ENCODE measurements around the gene ATP6V0E2. TPM values are rescaled to one million over a fixed set of nuclear protein-coding genes. Genes with fewer than 3 reads are reported as not detected.
"Not testable (repeated sequence)": the region's sequence is repeated elsewhere in the genome, so short reads cannot be mapped to it uniquely, and the experiment has no call there.

ATP6V0E2 gene
- total RNA-seq, 4 donors from 2014 or later: 15.2 to 41.1 (median 26.8) TPM

DNA sequence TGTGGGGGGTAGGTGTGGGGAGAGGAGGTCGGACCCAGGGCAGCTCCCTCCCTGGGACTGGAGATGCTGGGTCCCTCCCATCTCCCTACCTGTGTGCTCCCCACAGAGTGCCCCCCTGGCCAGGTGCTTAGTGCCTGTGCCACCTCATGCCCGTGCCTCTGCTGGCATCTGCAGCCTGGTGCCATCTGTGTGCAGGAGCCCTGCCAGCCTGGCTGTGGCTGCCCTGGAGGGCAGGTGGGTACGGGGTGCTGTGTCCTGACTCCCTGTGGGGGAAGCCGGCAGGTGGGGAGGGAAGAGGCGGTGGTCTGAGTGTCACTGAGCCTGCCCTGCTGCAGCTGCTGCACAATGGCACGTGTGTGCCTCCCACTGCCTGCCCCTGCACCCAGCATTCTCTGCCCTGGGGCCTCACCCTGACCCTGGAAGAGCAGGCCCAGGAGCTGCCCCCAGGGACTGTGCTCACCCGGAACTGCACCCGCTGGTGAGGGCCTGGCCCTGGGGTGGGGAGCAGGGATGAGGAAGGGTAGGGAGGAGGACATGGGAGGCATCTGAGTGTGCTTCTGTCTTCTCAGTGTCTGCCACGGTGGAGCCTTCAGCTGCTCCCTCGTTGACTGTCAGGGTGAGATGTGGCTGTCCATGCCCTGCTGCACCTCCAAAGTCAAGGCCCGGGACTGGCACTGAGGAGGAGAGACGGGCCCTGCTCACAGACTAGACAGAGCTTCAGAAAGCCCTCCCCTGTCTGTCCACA lies 47.3 kb upstream of the ATP6V0E2 start:
- Histone ChIP-seq H3K4me1 (peaks cover 2% of the 10 kb centered on the region), H3K27me3 (peaks cover 13% of the 10 kb centered on the region)

DNA sequence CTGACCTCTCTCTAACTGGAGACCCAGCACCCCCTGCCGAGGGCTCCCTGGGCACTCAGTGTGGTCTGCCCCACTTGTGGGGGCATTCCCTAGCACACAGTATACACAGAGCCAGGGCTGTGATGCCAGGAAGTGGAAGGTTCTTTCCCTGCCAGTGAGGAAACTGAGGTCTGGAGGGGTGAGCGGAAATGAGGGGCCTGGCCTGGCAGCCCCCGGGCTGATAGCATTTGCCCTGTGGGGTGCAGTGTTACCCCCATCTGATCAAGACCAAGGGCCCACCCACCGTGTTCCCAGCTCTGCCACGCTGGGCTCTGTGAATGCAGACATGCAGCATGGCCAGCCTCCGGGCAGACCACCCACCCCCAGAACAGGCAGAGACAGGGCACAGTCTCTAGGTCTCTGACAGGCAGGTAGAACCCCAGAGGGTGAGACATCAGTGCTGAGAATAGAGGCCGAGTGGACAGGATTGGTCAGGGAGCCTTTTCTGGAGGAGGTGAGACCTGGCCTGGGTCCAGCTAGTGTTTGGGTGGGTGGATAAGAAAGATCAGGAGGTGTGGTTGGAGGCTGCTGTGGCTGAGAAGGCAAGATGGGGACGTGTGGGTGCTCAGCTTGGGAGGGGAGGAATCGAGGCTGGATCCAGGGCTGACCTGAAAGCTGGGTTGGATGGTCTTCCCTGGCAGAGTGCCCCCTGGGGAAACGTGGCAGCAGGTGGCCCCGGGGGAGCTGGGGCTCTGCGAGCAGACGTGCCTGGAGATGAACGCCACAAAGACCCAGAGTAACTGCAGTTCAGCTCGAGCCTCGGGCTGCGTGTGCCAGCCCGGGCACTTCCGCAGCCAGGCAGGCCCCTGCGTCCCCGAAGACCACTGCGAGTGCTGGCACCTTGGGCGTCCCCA lies 46.4 kb upstream of the ATP6V0E2 start:
- Histone ChIP-seq H3K9me3 (no peaks in the 10 kb centered on the region), H3K36me3 (no peaks in the 10 kb centered on the region), H3K4me3 (no peak overlapping the region), H3K27me3 (peaks cover 17% of the 10 kb centered on the region), H3K27ac (no peak overlapping the region), H3K4me1 (no peaks in the 10 kb centered on the region)
- WGBS: 69% methylated on average over 21 of the region's 23 CpGs
- DNase-seq (ENCODE audit: low spot score in 2 of 2): peak in 1 of 2 donors; percentile 60
- no peak for TF ChIP-seq POLR2A (IDR thresholded peaks at IDR 0.05)
- no peak for TF ChIP-seq CTCF (IDR thresholded peaks at IDR 0.05)

More for the DNA sequence above, 47.3 kb upstream of the ATP6V0E2 start:
- no peak for TF ChIP-seq POLR2AphosphoS5 (IDR thresholded peaks at IDR 0.05)
- TF ChIP-seq POLR2A (IDR thresholded peaks at IDR 0.05): no peak
- TF ChIP-seq EP300 (IDR thresholded peaks at IDR 0.05): no peak
- no peak for TF ChIP-seq CTCF (IDR thresholded peaks at IDR 0.05)
- Histone ChIP-seq H3K36me3 (no peaks in the 10 kb centered on the region), H3K9me3 (no peaks in the 10 kb centered on the region), H3K4me3 (no peak overlapping the region), H3K27ac (no peak overlapping the region)
- 57% methylated on average over 5 of the region's 12 CpGs for WGBS
- DNase-seq (ENCODE audit: low spot score in 2 of 2): peak in 1 of 2 donors; percentile 53

DNA sequence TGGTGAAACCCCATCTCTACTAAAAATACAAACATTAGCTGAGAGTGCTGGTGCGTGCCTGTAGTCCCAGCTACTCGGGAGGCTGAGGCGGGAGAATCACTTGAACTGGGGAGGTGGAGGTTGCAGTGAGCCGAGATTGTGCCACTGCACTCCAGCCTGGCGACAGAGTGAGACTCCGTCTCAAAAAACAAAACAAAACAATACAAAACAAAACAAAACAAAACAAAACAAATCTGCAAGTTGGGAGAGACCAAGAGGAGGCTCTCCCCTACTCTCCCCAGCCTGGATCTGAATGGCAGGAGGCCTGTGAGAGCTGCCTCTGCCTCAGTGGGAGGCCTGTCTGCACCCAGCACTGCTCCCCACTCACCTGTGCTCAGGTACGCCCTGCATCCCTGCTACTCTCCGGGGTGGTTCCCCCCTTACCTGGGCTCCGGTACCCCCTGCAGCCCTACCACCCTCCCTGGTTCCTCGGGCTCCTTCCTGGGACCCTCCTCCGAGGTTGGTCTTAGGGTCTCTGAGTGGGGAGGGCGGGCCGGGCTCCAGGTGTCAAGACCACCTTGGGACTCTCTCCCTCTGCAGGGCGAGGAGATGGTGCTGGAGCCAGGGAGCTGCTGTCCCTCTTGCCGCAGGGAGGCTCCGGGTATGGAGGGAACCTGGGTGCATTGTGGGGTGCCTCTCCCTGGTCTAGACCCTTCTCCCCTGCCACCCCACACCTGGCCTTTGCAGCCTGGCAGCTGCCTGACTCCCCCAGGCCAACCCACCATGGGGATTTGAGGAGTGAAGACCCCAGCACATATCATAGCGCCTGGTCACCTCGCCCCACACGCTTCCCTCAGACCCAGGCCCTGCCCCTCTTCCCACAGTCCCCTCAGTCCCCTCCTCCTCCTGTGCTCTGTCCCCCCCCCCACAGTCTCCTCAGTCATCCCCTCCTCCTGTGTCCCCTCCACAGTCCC lies 45.1 kb upstream of the ATP6V0E2 start:
- Histone ChIP-seq H3K27me3 (peaks cover 21% of the 10 kb centered on the region), H3K36me3 (no peaks in the 10 kb centered on the region), H3K9me3 (no peaks in the 10 kb centered on the region), H3K27ac (no peak overlapping the region), H3K4me3 (no peak overlapping the region), H3K4me1 (no peaks in the 10 kb centered on the region)
- TF ChIP-seq POLR2AphosphoS5 (IDR thresholded peaks at IDR 0.05) (no peak), CTCF (IDR thresholded peaks at IDR 0.05) (no peak), POLR2A (IDR thresholded peaks at IDR 0.05) (no peak), EP300 (IDR thresholded peaks at IDR 0.05) (no peak)
- DNase-seq (ENCODE audit: low spot score in 2 of 2): peak in 1 of 2 donors; percentile 48
- WGBS: 91% methylated on average over 18 of the region's 19 CpGs

DNA sequence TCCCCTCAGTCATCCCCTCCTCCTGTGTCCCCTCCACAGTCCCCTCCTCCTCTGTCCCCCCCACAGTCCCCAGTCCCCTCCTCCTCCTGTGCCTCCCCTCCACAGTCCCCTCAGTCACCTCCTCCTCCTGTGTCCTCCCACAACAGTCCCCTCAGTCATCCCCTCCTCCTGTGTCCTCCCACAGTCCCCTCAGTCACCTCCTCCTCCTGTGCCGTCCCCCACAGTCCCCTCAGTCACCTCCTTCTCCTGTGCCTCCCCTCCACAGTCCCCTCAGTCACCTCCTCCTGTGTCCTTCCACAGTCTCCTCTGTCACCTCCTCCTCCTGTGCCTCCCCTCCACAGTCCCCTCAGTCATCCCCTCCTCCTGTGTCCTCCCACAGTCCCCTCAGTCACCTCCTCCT lies 43.2 kb upstream of the ATP6V0E2 start:
- not testable (repeated sequence) for DNase-seq (ENCODE audit: low spot score in 2 of 2); H3K36me3 ChIP-seq; H3K4me1 ChIP-seq; H3K9me3 ChIP-seq; H3K27ac ChIP-seq; H3K4me3 ChIP-seq
- 71% methylated on average over 1 of the region's 1 CpG for WGBS
- H3K27me3 ChIP-seq: peaks cover 21% of the 10 kb centered on the region

- no peak overlapping the region for H3K4me3 ChIP-seq
- no peaks in the 10 kb centered on the region for H3K9me3 ChIP-seq
- H3K4me1 ChIP-seq: no peaks in the 10 kb centered on the region
- peaks cover 21% of the 10 kb centered on the region for H3K27me3 ChIP-seq
- WGBS: 38% methylated on average over 6 of the region's 11 CpGs
- no peak for DNase-seq (ENCODE audit: low spot score in 2 of 2)
- H3K27ac ChIP-seq: no peak overlapping the region
- no peaks in the 10 kb centered on the region for H3K36me3 ChIP-seq
- TF ChIP-seq EP300 (IDR thresholded peaks at IDR 0.05) (no peak), POLR2A (IDR thresholded peaks at IDR 0.05) (no peak), CTCF (IDR thresholded peaks at IDR 0.05) (no peak), POLR2AphosphoS5 (IDR thresholded peaks at IDR 0.05) (no peak)
Measured at GRCh38 chr7:149830997-149831740, 42.6 kb upstream of the ATP6V0E2 start.
